ENCODE results near the gene BBLN.
A peak's percentile ranks its signal among the peaks of the same experiment; 100 is the strongest.
"Not testable (repeated sequence)": the region's sequence is repeated elsewhere in the genome, so short reads cannot be mapped to it uniquely, and the experiment has no call there.

The BBLN gene

DNA sequence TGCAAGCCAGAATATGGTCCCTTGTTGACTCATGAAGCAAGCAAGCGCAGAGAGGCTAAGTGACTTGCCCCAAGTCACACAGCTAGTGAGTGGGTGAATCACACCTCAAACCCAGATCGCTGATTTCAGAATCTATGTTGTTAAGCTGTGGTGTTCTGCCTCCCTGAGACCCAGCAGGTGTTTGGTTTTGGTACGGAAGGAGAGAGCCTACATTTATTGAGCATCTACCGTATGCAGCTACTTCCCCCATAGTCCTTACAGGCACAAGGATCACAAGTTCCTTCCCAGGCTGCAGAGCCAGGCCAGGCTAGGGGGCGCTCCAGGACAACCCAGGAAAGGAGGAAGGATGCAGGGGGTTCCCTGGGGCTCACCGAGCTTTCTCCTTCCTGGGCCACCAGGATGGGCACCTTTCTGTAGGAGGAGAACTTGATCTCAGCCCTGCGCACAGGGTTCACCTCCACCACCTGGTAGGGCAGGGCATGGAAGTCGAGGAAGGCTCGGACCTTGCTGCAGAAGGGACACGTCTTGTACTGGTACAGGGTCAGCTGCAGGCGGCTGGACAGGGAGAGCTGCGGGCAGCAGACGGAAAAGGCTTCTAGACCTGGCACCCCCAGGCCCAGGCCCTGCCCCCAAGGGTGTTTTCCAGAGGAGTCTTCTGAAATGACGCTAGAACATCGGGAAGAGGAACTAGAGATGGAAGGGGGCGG lies 35.0 kb upstream of the BBLN start:
- no peak for DNase-seq

DNA sequence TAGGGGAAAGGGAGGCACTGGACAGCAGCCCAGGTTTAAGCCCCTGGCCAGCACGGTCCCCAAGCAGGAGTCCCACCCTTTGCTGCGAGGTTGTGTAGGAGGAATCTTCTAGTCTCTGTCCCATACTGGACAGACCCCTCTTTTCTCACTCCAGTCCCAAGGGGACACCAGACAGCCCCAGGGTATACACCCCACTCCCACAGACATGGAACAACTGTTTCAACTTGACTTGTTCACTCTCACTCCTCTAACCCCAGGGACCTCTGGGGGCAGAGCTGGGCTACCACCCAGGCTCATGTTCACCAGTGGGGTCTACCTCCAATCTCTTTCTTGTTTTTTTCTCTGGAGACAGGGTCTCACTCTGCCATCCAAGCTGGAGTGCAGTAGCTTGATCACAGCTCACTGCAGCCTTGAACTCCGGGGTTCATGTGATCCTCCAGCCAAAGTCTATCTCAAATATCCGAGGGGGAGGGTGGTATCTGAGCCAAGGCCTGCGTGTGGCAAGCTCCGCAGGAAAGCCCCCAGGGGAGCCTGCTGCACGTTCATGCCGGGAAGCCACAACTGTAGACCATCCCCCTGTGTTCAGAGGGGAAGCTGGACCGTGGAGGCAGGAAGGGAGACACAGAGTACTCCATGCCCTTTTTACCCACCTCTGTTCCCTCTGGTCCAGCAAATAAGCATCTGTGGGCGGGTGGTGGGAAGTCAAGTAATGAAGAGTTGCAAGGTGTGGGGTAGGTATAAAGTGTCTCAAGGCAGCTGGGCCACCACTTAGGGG lies 34.3 kb upstream of the BBLN start:
- no peak for DNase-seq

DNA sequence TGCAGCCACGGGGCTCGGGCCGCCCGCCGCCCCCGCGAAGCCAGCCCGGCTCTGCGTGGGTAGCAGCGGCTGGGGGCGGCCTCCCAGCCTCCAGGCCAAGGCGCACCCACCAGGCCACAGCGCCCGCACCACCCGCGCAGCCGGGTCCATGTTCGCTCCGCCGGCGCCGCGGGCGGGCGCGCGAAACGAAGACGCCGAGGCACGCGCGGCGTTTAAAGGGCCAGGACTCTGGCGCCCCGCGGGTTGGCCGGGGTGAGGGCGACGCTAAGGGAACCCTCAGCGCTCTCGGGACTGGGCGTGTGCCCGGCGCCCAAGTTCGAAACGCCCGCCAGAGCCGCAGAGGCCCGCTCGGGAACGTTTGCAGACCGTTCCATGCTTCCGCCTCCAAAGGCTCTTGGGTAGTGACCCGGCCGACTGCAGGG lies 32.5 kb upstream of the BBLN start, which contains the start of gene PTGES2:
Gene PTGES2 (minus strand): TSS at position 162 of the 422 bp plus-strand sequence. CDS start 12 bp downstream, at position 150.
- peak; percentile 45 for DNase-seq

DNA sequence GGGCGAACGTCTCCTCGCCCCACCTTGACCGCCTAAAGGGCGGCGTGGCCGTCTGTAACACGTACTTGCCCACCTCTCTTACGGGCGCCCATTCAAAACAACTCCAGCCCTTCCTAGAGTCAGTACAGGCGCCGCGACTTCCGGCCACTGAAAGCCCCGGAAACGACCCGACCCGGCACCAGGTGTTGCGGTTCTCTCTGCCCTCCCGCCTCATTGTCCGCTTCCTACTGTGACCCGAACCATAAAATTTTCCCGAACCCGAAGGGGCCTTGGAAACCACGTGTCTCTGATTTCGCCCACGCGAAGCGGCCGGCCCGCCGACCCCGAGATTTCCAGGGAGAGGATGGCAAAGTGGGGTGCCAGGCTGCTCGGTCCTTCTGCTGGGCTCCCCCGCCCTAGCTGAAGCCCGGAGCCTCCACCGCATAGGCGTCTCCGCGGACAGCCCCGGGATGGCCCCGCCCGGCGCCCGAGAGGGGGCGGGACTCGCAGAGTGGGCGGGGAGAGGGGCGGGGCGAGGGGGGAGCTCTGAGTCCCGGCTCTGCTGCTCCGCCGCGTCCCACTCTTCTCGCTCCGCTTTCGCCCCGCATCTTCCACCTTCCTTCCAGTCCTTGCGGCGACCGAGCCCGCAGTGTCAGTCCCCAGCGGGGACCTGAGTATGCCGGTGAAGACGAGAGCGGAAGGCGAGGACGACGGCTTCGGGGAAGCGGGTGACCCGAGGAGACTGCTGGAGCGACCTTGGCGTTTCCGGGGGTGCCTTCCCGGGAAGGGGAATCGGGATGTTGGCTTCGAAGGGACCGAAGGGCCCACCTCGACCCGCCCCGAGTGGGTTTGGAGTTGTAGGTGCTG lies 31.9 kb upstream of the BBLN start:
- peak; percentile 87 for DNase-seq

DNA sequence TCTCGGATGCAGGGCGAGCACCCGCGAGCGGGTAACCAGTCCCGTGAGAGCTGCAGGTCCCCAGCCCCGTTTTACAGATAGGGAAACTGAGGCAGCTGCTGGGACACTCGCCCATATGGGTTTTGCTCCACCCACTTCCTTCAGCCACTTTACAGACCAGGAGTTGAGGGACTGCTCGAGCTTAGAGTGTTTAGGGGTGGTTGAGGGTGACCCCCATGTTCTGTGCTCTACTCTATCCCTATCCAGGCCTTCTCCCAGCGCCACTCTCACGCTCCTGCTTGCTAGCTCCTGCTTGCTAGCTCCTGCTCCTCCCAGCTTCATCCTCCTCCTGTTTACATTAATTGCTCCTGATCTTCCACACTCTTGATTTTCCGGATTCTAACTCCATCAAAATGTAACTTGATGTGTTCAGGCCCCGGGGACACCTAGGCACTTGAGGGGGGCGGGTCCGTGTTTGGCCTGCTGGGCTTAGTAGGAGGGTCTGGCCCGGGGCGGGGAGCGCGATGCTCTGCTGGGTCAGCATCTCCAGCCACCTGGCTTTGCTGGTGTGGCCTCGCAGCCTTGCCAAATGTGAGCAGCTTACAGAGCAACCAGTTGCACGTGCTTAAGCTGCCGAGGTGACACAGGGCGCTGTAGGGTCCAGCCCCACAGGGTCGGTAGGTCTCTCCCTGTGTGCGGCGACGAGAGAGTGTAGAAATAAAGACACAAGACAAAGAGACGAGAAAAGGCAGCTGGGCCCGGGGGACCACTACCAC lies 31.1 kb upstream of the BBLN start:
- DNase-seq, result no peak

DNA sequence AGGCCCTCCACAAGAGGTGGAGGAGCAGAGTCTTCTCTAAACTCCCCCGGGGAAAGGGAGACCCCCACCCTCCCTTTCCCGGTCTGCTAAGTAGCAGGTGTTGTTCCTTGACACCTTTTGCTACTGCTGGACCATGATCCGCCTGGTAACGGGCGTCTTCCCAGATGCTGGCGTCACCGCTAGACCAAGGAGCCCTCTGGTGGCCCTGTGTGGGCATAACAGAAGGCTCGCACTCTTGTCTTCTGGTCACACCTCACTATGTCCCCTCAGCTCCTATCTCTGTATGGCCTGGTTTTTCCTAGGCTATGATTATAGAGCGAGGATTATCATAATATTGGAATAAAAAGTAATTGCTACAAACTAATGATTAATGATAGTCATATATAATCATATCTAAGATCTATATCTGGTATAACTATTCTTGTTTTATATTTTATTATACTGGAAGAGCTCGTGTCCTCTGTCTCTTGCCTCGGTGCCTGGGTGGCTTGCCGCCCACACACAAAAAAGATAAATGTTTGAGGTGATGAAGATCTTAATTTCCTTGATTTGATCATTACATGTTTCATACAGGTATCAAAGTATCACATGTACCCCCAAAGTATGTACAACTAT lies 30.0 kb upstream of the BBLN start:
- DNase-seq, result not testable (repeated sequence)

DNA sequence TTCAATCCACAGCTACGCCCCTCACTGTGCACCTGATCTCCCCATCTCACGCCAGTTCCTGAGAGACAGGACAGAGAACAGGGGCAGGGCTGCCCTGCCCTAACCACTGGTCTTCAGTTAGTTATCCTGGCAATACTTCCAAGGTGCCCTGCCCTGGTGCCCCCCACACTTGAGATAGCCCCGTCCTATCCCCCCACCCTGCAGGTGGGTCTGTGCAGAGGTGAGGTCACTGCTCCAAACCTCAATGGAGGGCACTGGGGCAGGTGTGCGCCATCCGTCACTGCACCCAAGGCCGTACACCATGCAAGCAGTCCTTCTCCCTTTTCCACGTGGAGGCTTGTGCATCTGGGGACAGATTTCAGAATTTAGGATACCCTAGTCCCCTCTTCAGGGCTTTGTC lies 29.4 kb upstream of the BBLN start:
- not testable (repeated sequence) for DNase-seq

DNA sequence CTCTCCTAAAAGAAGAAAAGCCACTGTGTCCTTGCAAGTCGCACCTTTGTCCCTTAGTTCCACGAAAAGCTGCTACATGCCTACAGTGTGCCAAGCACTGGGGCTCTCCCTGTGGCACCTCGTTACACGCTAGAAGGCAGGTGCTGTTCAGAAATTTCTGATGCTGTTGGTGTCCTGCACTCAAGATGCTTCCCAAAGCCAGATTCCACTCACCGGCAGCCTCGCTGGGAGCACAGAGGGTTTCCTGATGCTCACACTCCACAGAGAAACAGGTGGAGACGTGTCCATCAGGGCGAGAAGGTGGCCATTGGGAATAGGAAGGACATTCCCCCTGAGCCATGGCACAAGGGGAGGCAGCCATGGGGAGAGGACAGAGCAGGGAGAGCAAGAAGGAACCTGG lies 28.7 kb upstream of the BBLN start:
- not testable (repeated sequence) for DNase-seq

DNA sequence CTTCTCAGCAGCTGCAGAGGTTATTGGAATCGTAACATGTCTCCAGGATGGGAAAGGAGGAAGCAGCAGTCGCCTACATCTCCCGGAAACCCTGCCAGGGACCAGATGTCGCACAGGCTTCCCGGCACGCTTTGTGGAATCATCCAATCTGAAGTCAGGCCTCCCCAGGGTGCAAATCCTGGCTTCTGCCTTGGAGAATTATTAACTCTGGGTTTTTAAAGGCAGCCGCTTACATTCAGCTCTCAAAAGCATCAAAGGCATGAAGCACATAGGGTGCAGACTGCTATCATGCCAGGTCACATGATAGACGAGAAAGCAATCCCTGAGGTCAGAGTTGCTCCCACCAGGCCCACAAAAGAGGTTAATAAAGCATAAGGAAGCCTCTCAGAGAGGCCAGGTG lies 27.9 kb upstream of the BBLN start:
- DNase-seq, result not testable (repeated sequence)

DNA sequence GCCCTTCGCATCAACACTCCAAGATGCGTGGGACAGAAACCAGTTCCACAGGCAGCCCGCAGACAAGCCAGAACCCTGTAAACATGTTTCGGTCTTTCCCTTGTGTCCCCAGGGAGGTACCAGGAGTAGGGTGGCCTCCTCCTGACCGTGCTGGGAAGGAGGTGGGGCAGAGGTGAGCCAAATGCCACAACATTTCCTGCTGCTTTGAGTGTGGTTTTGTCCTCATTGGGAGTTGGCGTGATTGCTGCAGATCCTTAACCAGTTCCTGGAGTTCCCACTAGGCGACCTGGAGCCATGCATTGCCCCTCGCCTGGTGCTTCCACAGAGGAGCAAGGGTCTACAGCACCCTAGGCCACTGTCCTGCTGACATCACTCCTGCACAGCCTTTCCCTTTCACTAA lies 24.5 kb upstream of the BBLN start:
- not testable (repeated sequence) for DNase-seq

DNA sequence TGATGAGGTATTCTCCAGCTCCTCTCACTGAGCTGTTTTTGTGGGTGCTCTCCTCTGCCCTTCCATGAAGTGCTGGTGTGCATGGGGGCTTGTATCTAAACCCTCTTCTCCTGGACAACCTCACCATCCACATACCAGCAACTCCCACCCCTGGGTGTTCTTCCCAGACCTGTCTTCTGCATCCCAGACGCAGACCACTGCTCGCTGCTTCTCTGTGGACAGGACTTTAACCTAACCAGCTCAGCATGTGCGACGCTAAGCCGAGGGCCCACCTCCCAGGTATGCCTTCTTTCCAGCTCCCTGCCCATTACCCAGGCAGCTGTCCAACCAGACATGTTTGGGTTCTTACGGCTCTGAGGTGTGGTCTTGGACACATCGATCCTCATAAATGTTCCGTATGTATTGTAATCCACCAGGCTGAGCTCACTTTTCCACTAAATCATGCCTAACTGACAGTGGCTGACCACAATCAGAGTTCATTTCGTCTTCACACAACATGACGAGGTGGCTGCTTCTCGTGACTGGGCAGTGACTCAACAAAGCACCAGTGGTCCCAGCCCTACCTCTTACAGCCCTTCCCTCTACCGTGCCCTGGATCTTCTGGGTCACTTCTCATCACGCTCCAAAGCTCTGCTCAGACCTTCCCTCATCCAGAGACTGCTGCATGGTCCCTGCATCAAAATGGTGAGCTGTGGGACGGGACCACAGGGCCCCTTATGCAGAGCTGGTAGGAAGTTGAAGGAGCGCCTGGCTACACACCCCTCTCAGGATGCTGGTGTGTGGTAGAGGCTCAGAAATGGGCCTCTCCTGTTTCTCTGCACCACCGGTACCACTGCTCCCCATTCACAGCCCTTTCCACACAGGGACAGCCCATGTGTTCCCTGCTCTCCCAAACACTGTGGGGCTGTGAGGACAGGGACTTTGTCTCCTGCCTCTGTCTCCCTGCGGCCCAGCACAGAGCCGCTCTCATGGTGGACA lies 23.0 kb upstream of the BBLN start:
- DNase-seq, result no peak

DNA sequence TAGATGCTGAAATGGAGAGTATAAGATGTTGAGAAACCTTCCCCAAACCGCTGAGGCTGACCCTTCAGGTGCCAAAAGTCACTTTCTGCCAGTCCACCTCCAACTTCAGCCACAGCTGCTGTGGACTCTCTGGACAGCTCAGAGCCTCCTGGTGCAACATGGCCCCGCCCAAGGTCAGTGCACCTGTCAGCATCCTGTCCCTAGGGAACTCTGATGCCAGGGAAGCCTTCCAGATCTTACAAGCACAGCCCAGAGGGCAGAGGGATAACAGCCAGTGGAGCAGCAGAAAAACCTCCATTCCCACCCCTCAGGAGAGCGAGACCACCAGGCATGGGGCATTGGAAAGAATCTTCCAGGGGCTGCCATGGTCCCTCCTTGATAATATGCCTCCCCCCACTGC lies 22.1 kb upstream of the BBLN start:
- no peak for DNase-seq

DNA sequence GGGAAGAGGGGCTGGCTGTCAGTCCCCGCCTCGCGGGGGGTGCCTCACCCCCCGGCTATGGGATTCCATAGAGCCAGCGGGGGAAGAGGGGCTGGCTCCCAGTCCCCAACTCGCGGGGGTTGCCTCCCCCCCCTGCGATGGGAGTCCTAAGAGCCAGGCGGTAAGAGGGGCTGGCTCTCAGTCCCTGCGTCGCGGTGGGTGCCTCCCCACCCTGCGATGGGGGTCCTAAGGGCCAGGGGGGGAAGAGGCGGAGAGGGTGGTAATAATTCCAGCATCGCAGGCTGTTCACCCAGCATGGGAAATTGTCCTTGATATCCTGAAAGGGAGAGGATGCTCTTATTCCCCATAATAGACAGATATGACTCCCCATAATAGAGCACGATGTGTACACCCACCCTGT lies 20.4 kb upstream of the BBLN start:
- no peak for DNase-seq

DNA sequence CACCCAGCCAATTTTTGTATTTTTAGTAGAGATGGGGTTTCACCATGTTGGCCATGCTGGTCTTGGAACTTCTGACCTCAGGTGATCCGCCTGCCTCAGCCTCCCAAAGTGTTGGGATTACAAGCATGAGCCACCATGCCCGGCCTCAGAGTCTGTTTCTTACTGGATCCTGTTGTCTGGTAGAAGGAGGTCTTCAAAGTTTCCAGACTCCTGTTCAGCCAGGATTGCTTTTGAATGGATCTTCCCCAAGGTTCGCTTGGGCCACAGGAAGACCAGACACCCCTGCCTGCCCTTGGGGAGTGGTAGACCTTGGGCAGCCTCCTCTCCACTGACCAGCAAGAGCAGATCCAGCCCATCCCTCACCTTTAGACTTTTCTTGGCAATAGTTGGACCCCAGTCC lies 18.5 kb upstream of the BBLN start:
- DNase-seq, result no peak

DNA sequence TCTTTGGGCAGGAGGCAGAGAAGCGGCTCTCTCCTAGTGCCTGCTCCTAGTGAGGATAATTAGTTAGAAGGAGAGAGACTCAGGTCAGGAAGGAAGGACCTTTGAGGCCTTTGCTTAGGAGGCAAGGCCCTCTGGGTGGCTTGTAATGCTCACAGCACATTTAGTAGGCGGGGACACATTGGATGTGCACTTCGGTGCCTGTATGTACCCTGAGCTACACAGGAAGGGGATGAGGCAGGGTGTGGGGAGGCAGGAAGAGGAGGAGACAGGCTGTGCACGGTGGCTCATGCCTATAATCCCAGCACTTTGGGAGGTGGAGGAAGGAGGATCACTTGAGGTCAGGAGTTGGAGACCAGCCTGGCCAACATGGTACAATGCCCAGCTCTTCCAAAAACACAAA lies 18.0 kb upstream of the BBLN start:
- DNase-seq, result no peak

DNA sequence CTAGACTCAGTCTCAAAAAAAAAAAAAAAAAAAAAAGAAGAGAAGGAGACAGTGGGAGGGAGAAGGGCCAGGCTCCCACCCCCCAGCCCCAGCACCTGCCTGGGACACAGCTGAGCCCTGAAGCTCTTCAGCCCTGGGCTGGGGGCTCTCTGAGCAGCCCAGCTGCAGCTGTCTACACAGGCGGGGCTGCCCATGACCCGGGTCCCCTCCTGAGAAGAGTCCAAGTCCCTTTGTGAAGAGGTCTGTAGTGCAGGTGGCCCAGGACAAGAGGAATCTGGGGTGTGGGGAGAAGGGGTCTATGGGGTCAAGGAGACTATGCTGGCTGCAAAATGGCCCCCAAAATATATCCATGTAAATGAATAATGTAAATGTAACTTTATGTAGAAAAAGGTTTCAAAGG lies 17.5 kb upstream of the BBLN start:
- DNase-seq, result no peak

DNA sequence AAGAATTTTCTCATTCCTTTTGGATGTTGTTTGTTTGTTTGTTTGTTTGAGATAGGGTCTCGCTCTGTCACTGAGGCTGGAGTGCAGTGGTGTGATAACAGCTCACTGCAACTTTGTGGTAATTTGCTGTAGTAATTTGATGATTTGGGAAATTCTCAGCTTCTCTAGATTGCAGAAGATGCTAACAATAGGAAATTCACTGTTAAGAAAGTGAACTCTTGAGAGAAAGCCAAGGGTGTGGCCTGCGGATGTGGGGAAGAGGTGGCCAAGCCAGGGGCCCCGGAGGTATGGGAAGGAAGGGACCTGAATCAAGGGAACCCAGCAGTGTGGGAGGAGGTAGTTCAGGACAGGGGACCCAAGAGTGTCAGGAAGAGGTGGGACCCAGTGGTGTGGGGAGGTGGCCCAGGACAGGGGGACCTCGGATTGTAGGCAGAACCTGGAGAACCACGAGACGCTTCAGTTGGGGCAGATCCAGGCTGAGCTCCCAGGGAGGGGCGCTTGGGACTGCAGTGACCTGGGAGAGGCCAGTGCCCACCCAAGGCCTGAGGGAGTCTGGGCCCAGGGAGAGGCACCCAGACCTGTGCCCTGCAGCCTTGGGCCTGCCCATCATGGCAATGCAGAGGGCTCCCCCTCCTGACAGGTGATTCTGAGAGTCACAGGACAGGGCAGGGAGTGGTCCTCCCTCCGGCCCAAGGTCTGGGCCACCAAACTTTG lies 16.4 kb upstream of the BBLN start:
- no peak for DNase-seq

DNA sequence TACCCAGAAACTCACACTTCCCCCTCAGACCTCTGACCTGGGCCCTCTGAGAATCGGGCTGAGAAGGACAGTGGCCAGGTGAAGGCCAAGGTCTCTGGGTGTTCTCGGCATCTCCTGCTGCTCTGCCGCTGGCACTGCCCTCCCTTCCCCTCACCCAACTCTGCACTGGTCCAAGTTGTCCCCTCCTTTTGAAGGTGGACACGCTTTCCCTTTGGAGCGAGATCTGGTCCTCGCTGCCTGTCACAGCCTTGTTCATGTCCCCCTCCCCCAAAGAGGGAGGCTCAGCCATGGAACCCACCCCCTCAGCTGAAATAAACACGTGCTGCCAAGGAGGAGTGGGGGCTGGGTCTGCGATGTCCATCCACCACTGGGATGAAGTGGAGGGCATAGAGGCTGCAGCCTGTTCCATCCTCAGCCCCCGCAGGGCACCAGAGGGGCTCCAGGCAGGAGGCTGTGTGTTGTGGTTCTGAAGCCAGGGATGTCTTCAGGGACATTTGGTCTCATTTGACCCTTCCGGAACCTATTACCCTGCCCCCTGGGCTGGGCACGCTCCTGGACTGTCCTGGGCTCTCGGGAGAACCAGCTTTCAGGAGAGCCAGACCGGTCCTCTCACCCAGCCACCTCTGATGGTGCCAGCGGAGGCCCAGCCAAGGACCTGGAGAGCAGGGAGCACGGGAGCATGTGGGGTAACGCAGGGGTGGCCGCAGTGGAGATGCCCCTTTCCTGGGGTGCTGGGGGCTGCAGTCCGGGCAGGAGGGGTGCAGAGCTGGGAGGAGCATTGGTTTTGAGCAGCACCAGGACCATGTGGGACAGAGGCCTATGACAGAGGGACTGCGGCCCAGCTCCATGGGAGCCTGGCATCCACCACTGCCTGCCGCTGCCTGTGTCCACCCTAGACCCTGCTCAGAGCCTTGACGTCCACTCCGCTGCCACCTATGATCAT lies 15.6 kb upstream of the BBLN start:
- DNase-seq, result no peak

DNA sequence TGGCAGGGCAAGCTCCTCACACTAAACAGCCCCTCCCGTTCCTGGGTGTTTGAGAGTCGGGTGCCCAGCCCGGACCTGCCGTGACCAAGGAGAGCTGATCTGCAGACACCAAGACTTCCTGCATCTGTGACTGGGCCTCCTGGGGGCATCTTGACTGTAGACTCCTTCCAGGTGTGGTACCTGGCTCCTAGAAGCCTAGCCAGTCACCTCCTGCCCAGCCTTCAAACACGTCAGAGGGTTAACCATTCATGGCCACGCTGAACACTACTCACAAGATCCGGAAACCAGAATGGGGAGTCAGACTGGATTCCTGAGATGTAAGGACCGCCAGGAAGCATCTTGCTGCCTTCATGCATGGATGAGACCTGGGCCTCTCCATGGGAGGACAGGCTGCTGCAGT lies 14.5 kb upstream of the BBLN start:
- peak; percentile 54 for DNase-seq

Data from DMS79 treated with DMSO at 0.1 percent for 48 hours (cell line).